Measurements from ENCODE around the gene EIF2B1. TPM values are rescaled to one million over a fixed set of nuclear protein-coding genes. Genes with fewer than 3 reads are reported as not detected.

EIF2B1 gene
- total RNA-seq, 6 donors from 2014 or later, result 41.2 to 144 (median 74.0) TPM

GRCh38 chr12:123573870-123574269 lies 59.6 kb downstream of the EIF2B1 start:
- H3K9me3 ChIP-seq, result no peaks in the 10 kb centered on the region
- ATAC-seq (ENCODE audit: low FRiP score in 2 of 2) (no peak), DNase-seq (no peak)
- WGBS, 2 donors, result 45 to 49% methylated on average over 4 of the region's 4 CpGs
- H3K4me1 ChIP-seq, result no peaks in the 10 kb centered on the region
- TF ChIP-seq CTCF (IDR thresholded peaks at IDR 0.05) (no peak), POLR2AphosphoS5 (IDR thresholded peaks at IDR 0.05) (no peak), EP300 (IDR thresholded peaks at IDR 0.05) (no peak), POLR2A (IDR thresholded peaks at IDR 0.05) (no peak)
- no peak overlapping the region for H3K27ac ChIP-seq
- H3K36me3 ChIP-seq, result peaks cover 0 to 3% (median 0%) of the 10 kb centered on the region in 4 donors
- no peak overlapping the region for H3K4me3 ChIP-seq
- H3K27me3 ChIP-seq, result no peaks in the 10 kb centered on the region

GRCh38 chr12:123572391-123572790 lies 61.1 kb downstream of the EIF2B1 start:
- Histone ChIP-seq H3K4me1 (no peaks in the 10 kb centered on the region), H3K27me3 (no peaks in the 10 kb centered on the region), H3K4me3 (no peak overlapping the region), H3K9me3 (no peaks in the 10 kb centered on the region), H3K27ac (no peak overlapping the region), H3K36me3 (peaks cover 0 to 3% (median 0%) of the 10 kb centered on the region in 4 donors)
- TF ChIP-seq POLR2A (IDR thresholded peaks at IDR 0.05) (no peak), CTCF (IDR thresholded peaks at IDR 0.05) (no peak), EP300 (IDR thresholded peaks at IDR 0.05) (no peak), POLR2AphosphoS5 (IDR thresholded peaks at IDR 0.05) (no peak)
- 43 to 92% methylated on average over 2 of the region's 2 CpGs for WGBS, 2 donors
- ATAC-seq (ENCODE audit: low FRiP score in 2 of 2), result no peak
- DNase-seq, result no peak

GRCh38 chr12:123571343-123571813 lies 62.1 kb downstream of the EIF2B1 start:
- 54 to 56% methylated on average over 4 of the region's 4 CpGs for WGBS, 2 donors
- no peaks in the 10 kb centered on the region for H3K27me3 ChIP-seq
- no peak overlapping the region for H3K27ac ChIP-seq
- no peak overlapping the region for H3K4me3 ChIP-seq
- ATAC-seq (ENCODE audit: low FRiP score in 2 of 2), result peak; percentile 46 to 77
- no peak for TF ChIP-seq CTCF (IDR thresholded peaks at IDR 0.05)
- TF ChIP-seq POLR2AphosphoS5 (IDR thresholded peaks at IDR 0.05), result no peak
- TF ChIP-seq EP300 (IDR thresholded peaks at IDR 0.05), result no peak
- no peak for TF ChIP-seq POLR2A (IDR thresholded peaks at IDR 0.05)
- H3K36me3 ChIP-seq, result no peaks in the 10 kb centered on the region
- H3K9me3 ChIP-seq, result no peaks in the 10 kb centered on the region
- no peak for DNase-seq
- no peaks in the 10 kb centered on the region for H3K4me1 ChIP-seq

Small RNA genes lying within 50 kb of the gene (small RNA-seq; reads per million reads assigned to genes)
- gene SNORA9B, result 0 to 0.37 (median 0) reads per million in 4 donors

Other genes with a start within 250 kb of the EIF2B1 start
- 10 to 100 TPM; 35.1 to 50.2 (median 43.8) TPM for gene KMT5A, start 249.6 kb downstream of the EIF2B1 start, total RNA-seq
- gene RILPL2, start 197.0 kb downstream of the EIF2B1 start, total RNA-seq, result 10 to 100 TPM; 12.5 to 29.9 (median 14.6) TPM
- gene SNRNP35, start 175.5 kb downstream of the EIF2B1 start, total RNA-seq, result 10 to 100 TPM; 16.7 to 50.3 (median 26.6) TPM
- gene RILPL1, start 100.0 kb downstream of the EIF2B1 start, total RNA-seq, result 10 to 100 TPM; 10.3 to 60.8 (median 18.6) TPM
- 100 to 1,000 TPM in 4 of 6 donors, 10 to 100 TPM in 2; 45.6 to 230 (median 141) TPM for gene TMED2, start 49.1 kb downstream of the EIF2B1 start, total RNA-seq
- gene DDX55, start 31.6 kb downstream of the EIF2B1 start, total RNA-seq, result 10 to 100 TPM; 18.0 to 57.5 (median 28.4) TPM
- gene GTF2H3, start 143 bp upstream of the EIF2B1 start, total RNA-seq, result 10 to 100 TPM in 5 of 6 donors, 1 to 10 TPM in 1; 9.8 to 22.3 (median 16.8) TPM
- 10 to 100 TPM in 5 of 6 donors, 1 to 10 TPM in 1; 8.4 to 22.3 (median 14.8) TPM for gene TCTN2, start 37.4 kb upstream of the EIF2B1 start, total RNA-seq
- 10 to 100 TPM; 19.3 to 52.4 (median 25.3) TPM for gene ATP6V0A2, start 78.7 kb upstream of the EIF2B1 start, total RNA-seq
- gene DNAH10, start 128.6 kb upstream of the EIF2B1 start, total RNA-seq, result 10 to 100 TPM in 2 of 6 donors, 1 to 10 TPM in 3, under 1 TPM in 1; 0.31 to 46.0 (median 8.3) TPM

All from upper lobe of left lung (tissue), 6 donors.